OCI-LY3 (cell line): ENCODE results near the gene CACNA1C.

ENCODE experiments used
- H2AFZ ChIP-seq: fragments of 200-600, 300-600 bp; shearing (Covaris generic); 2 replicates; pipeline ENCODE4 v1.6.0; 2014; ENCODE audit warnings: antibody characterized with exemption, low read depth, low read length
- H3K27ac ChIP-seq: fragments of 200-600, 300-600 bp; sonication (generic); 2 replicates; pipeline ENCODE4 v1.5.1; 2014; ENCODE audit warnings: mild to moderate bottlenecking, low read length, moderate library complexity, mixed read lengths
- H3K27me3 ChIP-seq: fragments of 200-600, 300-600 bp; sonication (generic); 2 replicates; pipeline ENCODE4 v1.6.1; 2014; ENCODE audit warnings: low read depth, low read length, mixed read lengths
- H3K36me3 ChIP-seq: fragments of 200-600, 300-600 bp; sonication (generic); replicated peaks from 2 replicates; pipeline ENCODE3; 2014; ENCODE audit warnings: low read depth, low read length, mixed read lengths
- H3K4me1 ChIP-seq: fragments of 300-600, 200-600 bp; sonication (generic); 2 replicates; pipeline ENCODE4 v1.6.1; 2014; ENCODE audit warnings: low read length, mixed read lengths
- H3K4me2 ChIP-seq: fragments of 200-600, 300-600 bp; sonication (generic); 2 replicates; pipeline ENCODE4 v1.6.1; 2014; ENCODE audit warnings: low read length, mixed read lengths
- H3K4me3 ChIP-seq: fragments of 300-600, 200-600 bp; sonication (generic); 2 replicates; pipeline ENCODE4 v1.5.1; 2014; ENCODE audit warnings: antibody characterized with exemption, mild to moderate bottlenecking, low read length, moderate library complexity
- H3K79me2 ChIP-seq: fragments of 300-600, 200-600 bp; shearing (Covaris generic); 2 replicates; pipeline ENCODE4 v1.6.1; 2014; ENCODE audit warnings: mild to moderate bottlenecking, low read length, mixed read lengths
- H3K9ac ChIP-seq: fragments of 300-600, 200-600 bp; shearing (Covaris generic); 2 replicates; pipeline ENCODE4 v1.6.0; 2014; ENCODE audit warnings: mild to moderate bottlenecking, low read length, moderate library complexity
- H3K9me3 ChIP-seq: fragments of 200-600, 300-600 bp; shearing (Covaris generic); 2 replicates; pipeline ENCODE4 v1.6.1; 2014; ENCODE audit warnings: low read length, mixed read lengths; ENCODE audit not compliant: insufficient read depth
- H4K20me1 ChIP-seq: fragments of 200-600, 300-600 bp; sonication (generic); 2 replicates; pipeline ENCODE4 v1.6.1; 2016; ENCODE audit warnings: low read length, mixed read lengths; ENCODE audit not compliant: insufficient read depth
- CTCF ChIP-seq: fragments of 200-600, 300-600 bp; sonication (generic); IDR thresholded peaks from 2 replicates; pipeline ENCODE4 v1.5.1; 2014; ENCODE audit warnings: antibody characterized with exemption, low read length, low read depth
- EZH2phosphoT487 ChIP-seq: fragments of 200-600 bp; shearing (Covaris generic); IDR thresholded peaks from 2 replicates; pipeline ENCODE4 v1.6.1; 2018; ENCODE audit warnings: antibody characterized with exemption, mixed run types, low read depth

CACNA1C gene

GRCh38 chr12:2172491-2173214 is 119.9 kb downstream of the CACNA1C start:
- Histone ChIP-seq H3K79me2 (no peaks in the 10 kb centered on the region), H3K9ac (no peak overlapping the region), H3K27me3 (peaks cover 28% of the 10 kb centered on the region), H3K4me2 (no peak overlapping the region), H3K27ac (no peak overlapping the region), H3K36me3 (no peaks in the 10 kb centered on the region), H4K20me1 (no peaks in the 10 kb centered on the region), H3K4me3 (no peak overlapping the region), H3K4me1 (no peaks in the 10 kb centered on the region), H2AFZ (no peak overlapping the region), H3K9me3 (peaks cover 4% of the 10 kb centered on the region; the same call in 1 of the 2 replicates)
- TF ChIP-seq CTCF (no peak), EZH2phosphoT487 (no peak)

GRCh38 chr12:2173971-2174370 is 121.2 kb downstream of the CACNA1C start:
- Histone ChIP-seq H3K9me3 (no peaks in the 10 kb centered on the region), H3K4me3 (no peak overlapping the region), H3K27ac (no peak overlapping the region), H3K36me3 (no peaks in the 10 kb centered on the region), H3K27me3 (peaks cover 37% of the 10 kb centered on the region), H2AFZ (no peak overlapping the region), H4K20me1 (no peaks in the 10 kb centered on the region), H3K9ac (no peak overlapping the region), H3K4me2 (no peak overlapping the region), H3K79me2 (no peaks in the 10 kb centered on the region), H3K4me1 (no peaks in the 10 kb centered on the region)
- TF ChIP-seq EZH2phosphoT487 (no peak), CTCF (no peak)

GRCh38 chr12:2177003-2177402 is 124.2 kb downstream of the CACNA1C start:
- Histone ChIP-seq H3K27me3 (peaks cover 49% of the 10 kb centered on the region), H2AFZ (no peak overlapping the region)

GRCh38 chr12:2177751-2178150 is 125.0 kb downstream of the CACNA1C start:
- Histone ChIP-seq H2AFZ (no peak overlapping the region), H3K4me2 (no peak overlapping the region), H3K36me3 (no peaks in the 10 kb centered on the region), H3K79me2 (no peaks in the 10 kb centered on the region), H3K27me3 (peaks cover 46% of the 10 kb centered on the region), H3K4me3 (no peak overlapping the region), H3K9ac (no peak overlapping the region), H3K9me3 (no peaks in the 10 kb centered on the region), H3K27ac (no peak overlapping the region), H4K20me1 (no peaks in the 10 kb centered on the region), H3K4me1 (no peaks in the 10 kb centered on the region)
- TF ChIP-seq EZH2phosphoT487 (no peak), CTCF (no peak)

More at GRCh38 chr12:2177003-2177402, 124.2 kb downstream of the CACNA1C start:
- no peak overlapping the region for H3K27ac ChIP-seq
- TF ChIP-seq CTCF (no peak), EZH2phosphoT487 (no peak)
- H3K79me2 ChIP-seq: no peaks in the 10 kb centered on the region
- no peak overlapping the region for H3K9ac ChIP-seq
- H3K9me3 ChIP-seq: no peaks in the 10 kb centered on the region
- no peaks in the 10 kb centered on the region for H3K36me3 ChIP-seq
- H3K4me3 ChIP-seq: no peak overlapping the region
- no peaks in the 10 kb centered on the region for H3K4me1 ChIP-seq
- H4K20me1 ChIP-seq: no peaks in the 10 kb centered on the region
- no peak overlapping the region for H3K4me2 ChIP-seq
